Erythroblast (primary cell): ENCODE data around the gene MBNL2.

ENCODE experiments used
- GATA1 ChIP-seq: IDR thresholded peaks from 2 replicates; pipeline ENCODE4 v1.6.1; 2011; ENCODE audit warnings: low read depth, mild to moderate bottlenecking, control low read depth, low read length, moderate library complexity
- POLR2A ChIP-seq: IDR thresholded peaks from 2 replicates; pipeline ENCODE4 v1.6.1; 2011; ENCODE audit warnings: mild to moderate bottlenecking, low read length

- TF ChIP-seq POLR2A (no peak), GATA1 (no peak)
Measured at GRCh38 chr13:97212004-97212403, 10.1 kb upstream of the MBNL2 start.
